ENCODE measurements around the gene ZDHHC22. TPM values are rescaled to one million over a fixed set of nuclear protein-coding genes. Genes with fewer than 3 reads are reported as not detected.

ZDHHC22 gene
- total RNA-seq, 1 donor from 2014 or later, result 77.3 TPM

DNA sequence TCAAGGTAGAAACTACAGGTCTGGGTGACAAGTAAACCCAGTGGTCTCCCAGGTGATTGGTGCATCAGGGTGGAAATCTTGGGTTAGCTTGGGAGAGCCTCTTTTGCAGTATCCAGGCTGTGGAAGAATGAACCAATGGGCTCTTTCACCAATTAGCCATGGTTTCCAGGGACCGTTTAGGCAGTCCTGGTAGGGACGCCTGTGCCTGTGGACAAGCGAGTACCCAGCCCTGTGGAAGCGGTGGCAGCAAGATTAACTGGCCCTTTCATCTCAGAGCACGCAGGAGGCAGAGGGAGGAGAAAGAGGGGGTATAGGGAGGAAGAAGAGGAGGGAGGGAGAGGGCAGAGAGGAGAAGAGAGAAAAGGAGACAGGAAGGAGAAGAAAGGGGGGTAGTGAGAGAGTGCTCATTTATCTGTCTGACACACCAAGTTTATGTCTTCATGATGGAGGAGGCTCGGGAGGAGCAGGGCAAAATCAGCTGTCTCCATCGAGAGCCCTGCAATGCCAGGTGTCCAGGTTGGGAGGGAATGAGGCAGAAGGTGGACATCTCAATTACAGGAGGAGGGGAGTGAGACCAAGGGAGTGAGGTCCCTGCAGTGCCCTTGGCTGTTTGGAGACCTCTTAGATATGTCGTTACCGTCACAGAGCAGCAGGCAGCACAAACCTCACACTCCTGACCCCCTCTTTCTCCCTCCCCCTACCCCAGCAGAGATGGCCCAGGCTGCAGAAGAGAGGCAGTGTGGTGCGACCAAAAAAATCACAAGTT, 4.6 kb upstream of the ZDHHC22 start:
- H3K4me3 Mint-ChIP-seq (ENCODE audit: unreplicated experiment), result peak overlapping the region; percentile 34
- peaks cover 22% of the 10 kb centered on the region for H3K27me3 Mint-ChIP-seq (ENCODE audit: unreplicated experiment)
- no peaks in the 10 kb centered on the region for H3K36me3 Mint-ChIP-seq (ENCODE audit: unreplicated experiment)
- peaks cover 50% of the 10 kb centered on the region for H3K4me1 Mint-ChIP-seq (ENCODE audit: low read depth, unreplicated experiment)
- TF ChIP-seq CTCF (IDR thresholded peaks at IDR 0.05; ENCODE audit: partially characterized antibody, unreplicated experiment), result no peak
- DNase-seq, result no peak
- peak overlapping the region; percentile 62 for H3K27ac Mint-ChIP-seq (ENCODE audit: unreplicated experiment)
- peaks cover 21% of the 10 kb centered on the region for H3K9me3 Mint-ChIP-seq (ENCODE audit: unreplicated experiment)

GRCh38 chr14:77144412-77145115, 3.0 kb upstream of the ZDHHC22 start:
- peaks cover 24% of the 10 kb centered on the region for H3K9me3 Mint-ChIP-seq (ENCODE audit: unreplicated experiment)

DNA sequence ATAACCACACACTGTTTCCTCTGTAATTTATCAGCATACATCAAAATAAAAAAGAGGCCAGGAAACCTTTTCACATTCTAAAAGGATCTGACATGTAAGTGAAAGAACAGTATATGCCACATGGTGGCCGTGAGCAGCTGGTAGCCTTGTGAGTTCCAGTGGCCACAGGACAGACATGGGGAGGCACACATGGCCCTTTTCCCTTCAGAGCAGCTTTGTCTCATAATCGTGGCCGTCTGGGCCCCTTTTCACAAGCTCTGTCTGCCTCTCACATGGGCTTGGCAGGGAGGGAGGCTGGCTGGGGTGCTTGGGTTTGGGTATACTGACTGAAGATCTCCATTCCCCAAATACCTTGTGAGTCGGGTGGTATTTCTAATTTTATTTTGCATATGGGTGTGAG, 1.5 kb upstream of the ZDHHC22 start:
- TF ChIP-seq CTCF (IDR thresholded peaks at IDR 0.05; ENCODE audit: partially characterized antibody, unreplicated experiment), result no peak
- peaks cover 27% of the 10 kb centered on the region for H3K9me3 Mint-ChIP-seq (ENCODE audit: unreplicated experiment)
- H3K4me1 Mint-ChIP-seq (ENCODE audit: low read depth, unreplicated experiment), result peaks cover 53% of the 10 kb centered on the region
- peak; percentile 77 for DNase-seq
- H3K27me3 Mint-ChIP-seq (ENCODE audit: unreplicated experiment), result peaks cover 25% of the 10 kb centered on the region
- H3K27ac Mint-ChIP-seq (ENCODE audit: unreplicated experiment), result peak overlapping the region; percentile 98
- peak overlapping the region; percentile 83 for H3K4me3 Mint-ChIP-seq (ENCODE audit: unreplicated experiment)
- H3K36me3 Mint-ChIP-seq (ENCODE audit: unreplicated experiment), result no peaks in the 10 kb centered on the region

More at GRCh38 chr14:77144412-77145115, 3.0 kb upstream of the ZDHHC22 start:
- TF ChIP-seq CTCF (IDR thresholded peaks at IDR 0.05; ENCODE audit: partially characterized antibody, unreplicated experiment), result no peak
- no peak for DNase-seq
- Mint-ChIP-seq H3K36me3 (ENCODE audit: unreplicated experiment) (no peaks in the 10 kb centered on the region), H3K27ac (ENCODE audit: unreplicated experiment) (peak overlapping the region; percentile 98), H3K4me1 (ENCODE audit: low read depth, unreplicated experiment) (peaks cover 52% of the 10 kb centered on the region), H3K27me3 (ENCODE audit: unreplicated experiment) (peaks cover 22% of the 10 kb centered on the region), H3K4me3 (ENCODE audit: unreplicated experiment) (peak overlapping the region; percentile 43)

GRCh38 chr14:77142005-77142800, 612 bp upstream of the ZDHHC22 start:
- TF ChIP-seq CTCF (IDR thresholded peaks at IDR 0.05; ENCODE audit: partially characterized antibody, unreplicated experiment), result no peak
- no peak for DNase-seq
- Mint-ChIP-seq H3K27me3 (ENCODE audit: unreplicated experiment) (peaks cover 27% of the 10 kb centered on the region), H3K9me3 (ENCODE audit: unreplicated experiment) (peaks cover 27% of the 10 kb centered on the region), H3K27ac (ENCODE audit: unreplicated experiment) (peak overlapping the region; percentile 98), H3K4me1 (ENCODE audit: low read depth, unreplicated experiment) (peaks cover 53% of the 10 kb centered on the region), H3K36me3 (ENCODE audit: unreplicated experiment) (no peaks in the 10 kb centered on the region), H3K4me3 (ENCODE audit: unreplicated experiment) (peak overlapping the region; percentile 83)
